Non-pigmented ciliary epithelial cell (primary cell): ENCODE results near the gene REST.
"Not testable (repeated sequence)": the region's sequence is repeated elsewhere in the genome, so short reads cannot be mapped to it uniquely, and the experiment has no call there.

Experiments used
- DNase-seq: peaks from one replicate; pipeline ENCODE4 v3.0.0-alpha.2; 2010; ENCODE audit warnings: low read depth

Gene REST

GRCh38 chr4:56907489-56908205 is at the start of gene REST:
TSS of gene REST (plus strand) at chr4:56907900. CDS start at chr4:56910639, 2,739 bp downstream.
- DNase-seq = no peak

GRCh38 chr4:56859841-56860240 is 47.9 kb upstream of the REST start:
- no peak for DNase-seq

GRCh38 chr4:56860781-56861180 is 46.9 kb upstream of the REST start:
- DNase-seq = no peak

GRCh38 chr4:56861360-56861759 is 46.3 kb upstream of the REST start:
- no peak for DNase-seq

- DNase-seq = no peak
These were observed 44.1 kb upstream of the REST start for GRCh38 chr4:56863441-56864139.

GRCh38 chr4:56870946-56871345 is 36.8 kb upstream of the REST start:
- peak; percentile 6 for DNase-seq

- no peak for DNase-seq
These were observed 36.3 kb upstream of the REST start for GRCh38 chr4:56871371-56871866.

GRCh38 chr4:56874166-56874565 is 33.5 kb upstream of the REST start:
- no peak for DNase-seq

GRCh38 chr4:56874923-56875322 is 32.8 kb upstream of the REST start:
- DNase-seq = no peak

GRCh38 chr4:56876264-56876663 is 31.4 kb upstream of the REST start:
- no peak for DNase-seq

- no peak for DNase-seq
These were observed 27.7 kb upstream of the REST start for GRCh38 chr4:56879996-56880395.

GRCh38 chr4:56880572-56880971 is 27.1 kb upstream of the REST start:
- no peak for DNase-seq

GRCh38 chr4:56884511-56884910 is 23.2 kb upstream of the REST start:
- not testable (repeated sequence) for DNase-seq

GRCh38 chr4:56892691-56893090 is 15.0 kb upstream of the REST start:
- no peak for DNase-seq

- not testable (repeated sequence) for DNase-seq
These were observed 9.9 kb upstream of the REST start for GRCh38 chr4:56897842-56898241.

- DNase-seq = not testable (repeated sequence)
These were observed 7.5 kb upstream of the REST start for GRCh38 chr4:56900186-56900585.

- no peak for DNase-seq
These were observed 5.0 kb upstream of the REST start for GRCh38 chr4:56902703-56903102.

GRCh38 chr4:56905796-56906195 is 1.9 kb upstream of the REST start:
- no peak for DNase-seq

GRCh38 chr4:56906489-56907393 is 959 bp upstream of the REST start:
- no peak for DNase-seq

- DNase-seq = no peak
These were observed 746 bp downstream of the REST start for GRCh38 chr4:56908206-56909085.
